Ectodermal cell (in vitro differentiated cells): ENCODE data around the gene ACTR6.

Experiments used
- H3K27ac ChIP-seq: 2 replicates; pipeline ENCODE4 v1.7.0; 2013; ENCODE audit warnings: mild to moderate bottlenecking, low read depth, low read length; ENCODE audit not compliant: insufficient read depth, poor library complexity, severe bottlenecking
- H3K27me3 ChIP-seq: 2 replicates; pipeline ENCODE4 v1.7.0; 2013; ENCODE audit warnings: mild to moderate bottlenecking, low read length; ENCODE audit not compliant: insufficient read depth, control insufficient read depth, poor library complexity, severe bottlenecking
- H3K36me3 ChIP-seq: one replicate; pipeline ENCODE4 v1.7.0; 2013; ENCODE audit warnings: low read length; ENCODE audit not compliant: control insufficient read depth, insufficient read depth
- H3K4me1 ChIP-seq: one replicate; pipeline ENCODE4 v1.7.0; 2013; ENCODE audit warnings: low read length; ENCODE audit not compliant: control insufficient read depth, insufficient read depth
- H3K4me3 ChIP-seq: 2 replicates; pipeline ENCODE4 v1.7.0; 2013; ENCODE audit warnings: low read depth, low read length, control low read depth; ENCODE audit not compliant: insufficient read depth
- H3K9me3 ChIP-seq: 2 replicates; pipeline ENCODE4 v1.7.0; 2013; ENCODE audit warnings: mild to moderate bottlenecking, low read length, moderate library complexity; ENCODE audit not compliant: control insufficient read depth
- WGBS, 2 experiments: methylation state at CpG; one replicate each; pipeline ENCODE4 v1.1.7; 2013; ENCODE audit warnings: missing lambda C conversion rate in 2 of 2; 5-methylcytosine and 5-hydroxymethylcytosine counted together

Gene ACTR6

DNA sequence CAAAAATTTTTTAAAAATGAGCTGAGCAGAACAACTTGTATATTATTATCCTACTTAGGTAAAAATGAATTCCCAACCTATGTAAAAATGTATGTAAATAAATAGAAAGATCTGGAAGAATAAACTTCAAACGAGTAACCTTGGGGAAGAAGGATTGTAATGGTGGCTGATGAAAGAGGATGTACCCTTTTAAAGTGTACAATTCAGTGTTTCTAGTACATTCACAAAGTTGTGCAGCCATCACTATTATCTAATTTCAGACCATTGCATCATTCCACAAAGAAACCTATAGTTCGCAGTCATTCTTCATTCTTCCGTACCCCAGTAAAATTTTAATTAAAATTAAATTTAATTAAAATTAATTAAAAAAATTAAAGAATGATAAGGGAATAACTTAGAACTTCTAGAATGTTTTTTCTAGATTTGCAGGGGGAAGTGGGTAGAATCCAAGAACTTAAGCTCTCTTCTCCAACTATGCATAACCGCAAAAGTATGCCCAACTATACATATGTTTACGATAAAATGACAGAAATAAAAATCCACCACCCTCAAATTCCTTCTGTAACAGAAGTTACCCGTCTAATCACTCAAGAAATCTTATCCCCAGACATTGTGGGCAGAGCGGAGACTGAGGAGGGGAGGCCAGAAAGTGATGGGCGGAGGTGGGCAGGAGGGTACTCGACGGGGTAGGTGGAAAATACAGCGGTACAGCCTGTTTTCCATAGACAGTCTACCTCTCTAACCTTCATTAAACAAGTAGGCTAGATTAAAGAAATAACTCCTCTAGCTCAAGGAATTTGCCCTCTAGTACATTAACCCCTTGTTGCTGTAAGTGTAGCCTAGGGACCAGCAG, 65.3 kb downstream of the ACTR6 start:
- Histone ChIP-seq H3K9me3 (no peaks in the 10 kb centered on the region), H3K4me1 (no peaks in the 10 kb centered on the region), H3K27me3 (no peaks in the 10 kb centered on the region), H3K36me3 (no peaks in the 10 kb centered on the region), H3K27ac (no peak overlapping the region), H3K4me3 (peak overlapping the region; percentile 97)
- whole genome bisulfite sequencing, 2 experiments, result 88% methylated on average over 6 to 9 of the region's 11 CpGs

DNA sequence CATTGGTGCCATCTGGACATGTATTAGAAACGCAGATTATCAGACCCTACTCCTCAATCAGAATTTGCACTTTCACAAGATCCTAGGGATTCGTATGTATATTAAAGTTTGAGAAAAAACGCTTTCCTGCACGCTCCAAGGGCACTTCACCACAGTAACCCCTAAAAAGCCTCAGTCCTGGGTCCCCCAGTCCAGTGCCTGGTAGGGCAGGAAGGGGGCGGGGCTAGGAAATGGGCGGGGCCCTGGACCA, 65.9 kb downstream of the ACTR6 start:
- Histone ChIP-seq H3K27me3 (no peaks in the 10 kb centered on the region), H3K4me3 (peak overlapping the region; percentile 97), H3K4me1 (no peaks in the 10 kb centered on the region), H3K9me3 (no peaks in the 10 kb centered on the region), H3K27ac (no peak overlapping the region), H3K36me3 (no peaks in the 10 kb centered on the region)
- WGBS, 2 experiments, result 12 to 17% methylated on average over 3 to 6 of the region's 6 CpGs

DNA sequence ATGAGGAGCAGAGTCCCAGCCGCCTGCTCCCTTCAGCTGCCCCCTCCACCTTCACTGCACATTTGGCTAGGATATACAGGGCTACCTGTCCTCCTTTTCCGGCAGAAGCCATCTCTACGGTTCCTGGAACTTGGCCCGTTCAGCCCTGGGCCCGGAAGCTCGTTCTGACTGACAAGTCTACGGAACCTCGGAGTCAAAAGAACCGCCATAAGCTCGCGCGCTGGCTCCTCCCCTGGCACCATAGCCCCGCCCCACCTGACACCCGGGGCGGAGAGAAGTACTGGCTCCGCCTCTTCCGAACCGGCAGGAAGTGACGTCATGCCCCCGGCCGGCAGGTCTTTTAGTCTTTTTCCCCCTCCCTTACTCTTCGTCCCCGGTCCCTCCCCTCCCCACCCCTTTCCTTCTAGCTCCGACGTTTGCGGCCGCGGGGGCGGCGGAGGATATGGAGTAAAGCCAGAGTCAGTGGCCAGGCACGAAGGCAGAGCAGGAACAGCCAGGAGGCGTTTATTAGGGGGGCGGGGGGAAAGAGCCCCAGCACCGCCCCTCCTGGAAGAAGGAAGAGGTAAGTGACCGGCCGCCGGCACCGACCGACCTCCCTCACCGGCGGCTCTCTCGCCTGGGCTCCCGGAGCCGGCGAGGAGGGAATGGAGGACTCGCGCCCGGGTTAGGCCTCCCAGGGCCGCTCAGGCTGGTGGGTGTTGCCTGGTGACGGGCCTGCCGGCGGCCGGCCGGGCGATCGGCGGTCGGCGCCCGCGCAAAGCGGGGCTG, 66.4 kb downstream of the ACTR6 start, which contains the start of the genes DEPDC4 and SCYL2:
Gene DEPDC4 (minus strand): TSS at position 245 of the 768 bp plus-strand sequence. CDS start 3 bp downstream, at position 242.
Gene SCYL2 (plus strand): TSS at position 343 of the 768 bp plus-strand sequence. CDS start 15,794 bp downstream, outside the sequence.
- H3K9me3 ChIP-seq, result no peaks in the 10 kb centered on the region
- H3K4me1 ChIP-seq, result no peaks in the 10 kb centered on the region
- H3K36me3 ChIP-seq, result no peaks in the 10 kb centered on the region
- peak within 1 kb of the TSS; percentile 97 for H3K4me3 ChIP-seq
- H3K27ac ChIP-seq, result peak within 1 kb of the TSS; percentile 96
- H3K27me3 ChIP-seq, result no peaks in the 10 kb centered on the region
- WGBS, 2 experiments, result 0% methylated on average over 58 to 62 of the region's 62 CpGs

DNA sequence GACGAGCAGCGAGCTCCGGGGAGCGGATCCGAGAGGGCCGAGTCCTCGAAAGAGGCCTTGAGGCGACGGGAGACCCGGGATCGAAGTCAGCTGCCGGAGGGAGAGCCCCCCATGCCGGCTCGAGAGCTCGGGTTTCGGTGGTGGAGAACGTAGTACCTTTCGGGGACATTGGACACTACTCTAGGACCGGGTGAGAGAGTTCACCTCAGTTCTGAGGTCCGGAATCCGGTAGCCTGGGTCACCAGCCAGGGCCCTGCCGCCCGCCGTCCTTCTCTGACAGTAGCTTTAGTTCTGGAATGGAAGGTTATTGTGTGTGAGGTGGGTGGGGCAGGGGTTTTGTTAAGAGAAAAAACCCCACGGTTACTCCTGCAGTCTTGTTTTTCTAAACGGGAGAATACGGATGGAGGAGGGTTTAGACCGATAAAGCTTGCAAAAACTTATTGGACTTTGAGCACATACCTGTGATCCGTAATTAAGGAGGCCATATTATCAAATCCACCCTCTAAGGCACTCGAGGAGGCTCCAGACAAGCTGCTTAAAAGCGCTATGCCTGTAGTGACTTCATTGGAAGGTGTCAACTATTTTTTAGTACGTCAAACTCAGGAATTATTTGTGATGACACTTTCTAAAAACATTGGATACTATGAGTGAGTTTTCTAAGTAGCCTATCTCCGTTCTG, 67.1 kb downstream of the ACTR6 start:
- 2% methylated on average over 33 of the region's 33 CpGs for WGBS, 2 experiments
- Histone ChIP-seq H3K4me1 (no peaks in the 10 kb centered on the region), H3K4me3 (peak overlapping the region; percentile 97), H3K27me3 (no peaks in the 10 kb centered on the region), H3K27ac (peak overlapping the region; percentile 96), H3K36me3 (no peaks in the 10 kb centered on the region), H3K9me3 (no peaks in the 10 kb centered on the region)

DNA sequence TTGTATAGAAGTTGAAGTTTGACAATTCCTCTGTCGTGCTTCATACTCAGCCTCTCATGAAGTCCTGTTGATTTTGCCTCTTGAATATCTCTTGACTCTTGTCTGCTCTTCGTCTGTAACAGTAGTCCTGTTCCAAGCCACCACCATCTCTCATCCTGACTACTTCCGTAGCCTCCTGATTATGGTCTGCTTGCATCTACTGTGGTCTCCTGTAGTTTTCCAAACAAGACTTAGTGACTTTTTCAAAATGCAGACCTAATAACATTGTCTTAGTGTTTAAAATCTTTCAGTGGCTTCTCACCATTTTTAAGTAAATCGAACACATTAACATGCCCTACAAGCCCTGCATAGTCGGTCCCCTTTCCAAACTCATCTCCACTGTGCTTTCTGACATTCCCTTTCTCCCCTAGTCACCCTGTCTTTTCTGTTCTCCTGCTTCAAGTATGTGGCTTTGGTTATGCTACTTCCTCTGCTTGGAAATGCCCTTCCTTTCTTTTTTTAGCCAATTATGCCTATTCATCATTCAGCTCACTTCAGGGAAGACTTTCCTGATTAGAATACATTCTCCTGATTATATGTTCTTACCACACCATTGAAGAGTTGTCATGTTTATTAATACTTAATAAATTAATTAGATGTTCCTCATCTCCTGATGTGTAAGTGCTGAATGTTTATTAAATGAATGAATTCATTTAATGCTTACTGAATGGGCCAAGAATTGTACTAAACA, 68.4 kb downstream of the ACTR6 start:
- H3K27me3 ChIP-seq, result no peaks in the 10 kb centered on the region
- H3K9me3 ChIP-seq, result no peaks in the 10 kb centered on the region
- H3K4me1 ChIP-seq, result no peaks in the 10 kb centered on the region
- WGBS, 2 experiments, result 60 to 64% methylated on average over 5 of the region's 5 CpGs
- H3K27ac ChIP-seq, result no peak overlapping the region
- peak overlapping the region; percentile 97 for H3K4me3 ChIP-seq
- H3K36me3 ChIP-seq, result no peaks in the 10 kb centered on the region

DNA sequence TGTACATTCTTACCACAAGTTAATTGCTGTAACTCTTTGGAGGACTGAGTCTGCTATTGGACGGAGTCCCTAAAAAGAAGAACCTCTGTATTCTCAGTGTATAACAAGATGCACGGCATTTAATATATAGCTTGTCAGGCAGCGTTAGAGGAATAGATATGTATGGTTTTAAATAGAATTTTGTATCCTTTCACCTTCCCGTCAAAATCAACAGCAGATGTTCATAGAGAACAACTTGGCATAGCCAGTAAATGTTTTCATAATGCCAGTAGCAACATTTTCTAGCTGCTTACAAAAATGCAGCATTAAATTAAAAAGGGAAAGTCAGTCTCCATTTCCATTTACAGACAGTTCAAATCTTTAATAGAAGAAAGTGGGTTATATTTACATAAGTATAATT, 73.2 kb downstream of the ACTR6 start:
- no peak overlapping the region for H3K4me3 ChIP-seq
- H3K4me1 ChIP-seq, result no peaks in the 10 kb centered on the region
- no peaks in the 10 kb centered on the region for H3K9me3 ChIP-seq
- H3K36me3 ChIP-seq, result no peaks in the 10 kb centered on the region
- WGBS, 2 experiments, result 92 to 95% methylated on average over 3 to 4 of the region's 4 CpGs
- no peaks in the 10 kb centered on the region for H3K27me3 ChIP-seq
- H3K27ac ChIP-seq, result no peak overlapping the region
